Endodermal cell (in vitro differentiated cells): ENCODE data around the gene SAMD9L. TPM values are rescaled to one million over a fixed set of nuclear protein-coding genes. Genes with fewer than 3 reads are reported as not detected.

Experiments used
- DNase-seq: peaks from one replicate; pipeline ENCODE4 v3.0.0-alpha.2; 2017
- H3K27ac ChIP-seq: 2 replicates; pipeline ENCODE4 v1.5.1; 2013; ENCODE audit warnings: mild to moderate bottlenecking, low read depth, low read length, moderate library complexity
- H3K27me3 ChIP-seq: 2 replicates; pipeline ENCODE4 v1.6.1; 2013; ENCODE audit warnings: mild to moderate bottlenecking, low read length, moderate library complexity; ENCODE audit not compliant: insufficient read depth, control insufficient read depth, poor library complexity, severe bottlenecking
- H3K36me3 ChIP-seq: 2 replicates; pipeline ENCODE4 v1.7.0; 2013; ENCODE audit warnings: mild to moderate bottlenecking, low read length, moderate library complexity; ENCODE audit not compliant: control insufficient read depth, insufficient read depth
- H3K4me1 ChIP-seq: one replicate; pipeline ENCODE4 v1.7.0; 2013; ENCODE audit warnings: low read length; ENCODE audit not compliant: control insufficient read depth, insufficient read depth
- H3K4me3 ChIP-seq: 2 replicates; pipeline ENCODE4 v1.5.1; 2013; ENCODE audit warnings: mild to moderate bottlenecking, low read length, moderate library complexity
- H3K9ac ChIP-seq: 2 replicates; pipeline ENCODE4 v1.6.1; 2013; ENCODE audit warnings: mild to moderate bottlenecking, low read length, moderate library complexity; ENCODE audit not compliant: poor library complexity, severe bottlenecking; ENCODE audit errors: extremely low read depth
- H3K9me3 ChIP-seq: 2 replicates; pipeline ENCODE4 v1.6.1; 2013; ENCODE audit warnings: mild to moderate bottlenecking, low read length, moderate library complexity; ENCODE audit not compliant: control insufficient read depth
- H3K27ac Mint-ChIP-seq: 2 replicates; pipeline ENCODE4 v1.8.0; 2020; ENCODE audit warnings: mixed read lengths
- H3K27me3 Mint-ChIP-seq: 2 replicates; pipeline ENCODE4 v1.8.0; 2021; ENCODE audit warnings: mild to moderate bottlenecking, mixed read lengths; ENCODE audit not compliant: insufficient read depth
- H3K36me3 Mint-ChIP-seq: 2 replicates; pipeline ENCODE4 v1.8.0; 2020; ENCODE audit warnings: low read depth, mixed read lengths
- H3K4me1 Mint-ChIP-seq: 2 replicates; pipeline ENCODE4 v1.8.0; 2020; ENCODE audit warnings: mixed read lengths
- H3K4me3 Mint-ChIP-seq: 2 replicates; pipeline ENCODE4 v1.8.0; 2020; ENCODE audit warnings: mild to moderate bottlenecking, moderate library complexity, mixed read lengths
- H3K9me3 Mint-ChIP-seq: 2 replicates; pipeline ENCODE4 v1.8.0; 2020; ENCODE audit warnings: mild to moderate bottlenecking, mixed read lengths
- CTCF ChIP-seq: fragments of 200-600 bp; sonication (generic); conservative IDR thresholded peaks from 2 replicates; pipeline ENCODE4 v1.5.0; 2021; ENCODE audit warnings: antibody characterized with exemption, mild to moderate bottlenecking
- whole genome bisulfite sequencing, 2 experiments: methylation state at CpG; one replicate each; pipeline versions ENCODE4 v1.1.5 to v1.1.7; 2013; ENCODE audit warnings: missing lambda C conversion rate in 2 of 2, mixed read lengths in 1 of 2; ENCODE audit not compliant: insufficient coverage in 1 of 2, insufficient read length in 1 of 2; 5-methylcytosine and 5-hydroxymethylcytosine counted together
- total RNA-seq, 2 donors: library from RNA; stranded (reverse); fragmentation: NEBNext Ultra II Directional in 1 of 2; extraction: Animal tissue kit (Norgen Biotek cat#: 25700) in 1 of 2; gene quantifications; 2 replicates in 1 of 2; 3 replicates in 1 of 2; pipeline ENCODE4 v1.2.1, GENCODE V29; 2021

The SAMD9L gene
- total RNA-seq, 2 donors from 2014 or later: not detected

GRCh38 chr7:93140582-93141191, 7.5 kb downstream of the SAMD9L start:
- peaks cover 5% of the 10 kb centered on the region for H3K27me3 Mint-ChIP-seq
- no peak overlapping the region for H3K27ac Mint-ChIP-seq
- Histone ChIP-seq H3K9ac (no peak overlapping the region), H3K27ac (no peak overlapping the region), H3K4me1 (no peaks in the 10 kb centered on the region), H3K4me3 (no peak overlapping the region), H3K36me3 (no peaks in the 10 kb centered on the region), H3K9me3 (no peaks in the 10 kb centered on the region), H3K27me3 (peaks cover 7% of the 10 kb centered on the region)
- 91 to 94% methylated on average over 3 of the region's 3 CpGs for WGBS, 2 experiments
- H3K4me3 Mint-ChIP-seq: no peak overlapping the region
- no peaks in the 10 kb centered on the region for H3K4me1 Mint-ChIP-seq
- no peak for DNase-seq
- TF ChIP-seq CTCF: no peak
- no peaks in the 10 kb centered on the region for H3K36me3 Mint-ChIP-seq
- no peaks in the 10 kb centered on the region for H3K9me3 Mint-ChIP-seq

- no peak for TF ChIP-seq CTCF
- H3K27me3 ChIP-seq: peaks cover 28% of the 10 kb centered on the region
- no peaks in the 10 kb centered on the region for H3K36me3 ChIP-seq
- H3K27me3 Mint-ChIP-seq: peaks cover 25% of the 10 kb centered on the region
- no peak overlapping the region for H3K9ac ChIP-seq
- no peaks in the 10 kb centered on the region for H3K4me1 Mint-ChIP-seq
- DNase-seq: no peak
- H3K27ac ChIP-seq: no peak overlapping the region
- H3K4me3 Mint-ChIP-seq: no peak overlapping the region
- no peaks in the 10 kb centered on the region for H3K4me1 ChIP-seq
- no peak overlapping the region for H3K4me3 ChIP-seq
- no peaks in the 10 kb centered on the region for H3K9me3 Mint-ChIP-seq
- H3K36me3 Mint-ChIP-seq: no peaks in the 10 kb centered on the region
- H3K27ac Mint-ChIP-seq: no peak overlapping the region
- no peaks in the 10 kb centered on the region for H3K9me3 ChIP-seq
- 93 to 100% methylated on average over 1 to 3 of the region's 4 CpGs for WGBS, 2 experiments
Observed at GRCh38 chr7:93138576-93138975, 9.6 kb downstream of the SAMD9L start.

GRCh38 chr7:93133005-93133404, 15.2 kb downstream of the SAMD9L start:
- Histone ChIP-seq H3K36me3 (no peaks in the 10 kb centered on the region), H3K9me3 (no peaks in the 10 kb centered on the region), H3K9ac (no peak overlapping the region), H3K4me1 (no peaks in the 10 kb centered on the region), H3K27me3 (peaks cover 62% of the 10 kb centered on the region), H3K4me3 (no peak overlapping the region), H3K27ac (no peak overlapping the region)
- H3K27ac Mint-ChIP-seq: no peak overlapping the region
- peaks cover 41% of the 10 kb centered on the region for H3K27me3 Mint-ChIP-seq
- no peaks in the 10 kb centered on the region for H3K4me1 Mint-ChIP-seq
- no peaks in the 10 kb centered on the region for H3K9me3 Mint-ChIP-seq
- H3K36me3 Mint-ChIP-seq: no peaks in the 10 kb centered on the region
- H3K4me3 Mint-ChIP-seq: no peak overlapping the region
- no peak for TF ChIP-seq CTCF
- WGBS, 2 experiments: 100% methylated on average over 1 of the region's 1 CpG; no CpG with 5 or more reads in 1 of the 2 experiments
- DNase-seq: no peak
